TTC549 (cell line): ENCODE results near the gene TMPRSS9.

ENCODE experiments used
- FAIRE-seq: peaks from 2 replicates; lab custom pipeline; 2012; peaks lifted over from hg19 to GRCh38; lab: Jason Lieb, UNC

TMPRSS9 gene

DNA sequence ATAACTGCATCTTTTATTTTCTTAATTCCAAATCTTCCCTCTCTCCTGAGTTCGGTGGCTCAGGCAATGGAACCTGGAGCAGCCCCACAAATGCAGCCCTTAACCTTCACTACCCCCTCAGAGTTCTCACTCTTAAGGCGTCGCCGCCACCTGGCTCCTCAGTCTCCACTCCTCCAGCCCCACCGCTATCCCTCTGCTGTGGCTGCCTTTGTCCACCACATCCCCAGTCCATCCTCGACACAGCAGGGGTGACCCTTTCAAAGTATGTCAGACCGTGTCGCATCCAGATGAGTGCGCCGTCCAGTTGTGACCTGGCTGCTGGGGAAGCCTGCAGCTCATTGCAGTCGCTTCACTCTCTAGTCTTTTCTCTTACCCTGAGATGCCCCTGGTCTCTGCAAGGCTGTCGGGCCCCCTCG is 30.6 kb upstream of the TMPRSS9 start:
- no peak for FAIRE-seq

DNA sequence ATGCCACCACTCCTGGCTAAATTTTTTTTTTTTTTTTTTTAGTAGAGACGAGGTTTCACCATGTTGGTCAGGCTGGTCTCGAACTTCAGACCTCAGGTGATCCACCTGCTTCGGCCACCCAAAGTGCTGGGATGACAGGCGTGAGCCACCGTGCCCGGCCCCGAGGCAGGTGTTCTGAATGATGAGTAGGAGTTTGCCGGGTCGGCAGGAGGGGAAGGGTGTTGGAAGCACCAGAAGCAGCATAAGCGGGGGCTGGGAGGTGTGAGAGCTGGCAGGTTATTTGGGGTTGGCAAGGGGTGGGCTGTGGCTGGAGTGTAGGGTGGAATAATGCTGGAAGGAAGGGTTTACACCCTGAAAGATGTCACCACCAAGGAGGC is 29.8 kb upstream of the TMPRSS9 start:
- FAIRE-seq, result no peak

DNA sequence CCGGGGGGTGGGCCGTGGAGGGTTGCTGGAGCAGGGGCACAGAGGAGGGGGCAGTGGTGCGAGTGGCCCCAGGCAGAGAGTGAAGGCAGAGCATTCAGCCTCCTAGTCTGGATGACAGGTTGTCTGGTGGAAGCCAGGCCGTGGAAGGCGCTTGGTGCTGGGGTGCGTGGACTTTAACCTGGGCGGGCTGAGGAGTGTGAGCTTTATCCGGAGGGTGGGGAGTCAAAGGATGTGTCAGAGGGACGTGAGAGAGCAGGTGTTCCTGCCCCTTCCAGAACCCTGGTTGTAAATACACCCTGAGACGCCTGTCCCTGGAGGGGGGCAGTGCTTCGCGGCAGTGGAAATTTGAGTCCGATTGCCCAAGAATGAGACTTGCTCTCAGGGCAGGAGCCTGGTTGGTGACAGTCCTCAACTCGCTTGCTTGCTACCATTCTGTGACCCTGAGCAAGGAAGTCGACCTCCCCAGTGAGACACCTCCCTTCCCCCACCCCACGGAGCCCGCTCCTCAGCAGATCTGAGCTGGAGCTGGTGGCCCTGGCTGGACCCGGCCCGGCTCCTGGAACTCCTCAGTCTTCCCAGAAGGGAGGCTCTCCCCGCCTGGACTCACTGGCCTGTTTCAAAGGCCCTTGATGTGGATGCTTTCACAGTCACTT is 29.3 kb upstream of the TMPRSS9 start:
- no peak for FAIRE-seq

DNA sequence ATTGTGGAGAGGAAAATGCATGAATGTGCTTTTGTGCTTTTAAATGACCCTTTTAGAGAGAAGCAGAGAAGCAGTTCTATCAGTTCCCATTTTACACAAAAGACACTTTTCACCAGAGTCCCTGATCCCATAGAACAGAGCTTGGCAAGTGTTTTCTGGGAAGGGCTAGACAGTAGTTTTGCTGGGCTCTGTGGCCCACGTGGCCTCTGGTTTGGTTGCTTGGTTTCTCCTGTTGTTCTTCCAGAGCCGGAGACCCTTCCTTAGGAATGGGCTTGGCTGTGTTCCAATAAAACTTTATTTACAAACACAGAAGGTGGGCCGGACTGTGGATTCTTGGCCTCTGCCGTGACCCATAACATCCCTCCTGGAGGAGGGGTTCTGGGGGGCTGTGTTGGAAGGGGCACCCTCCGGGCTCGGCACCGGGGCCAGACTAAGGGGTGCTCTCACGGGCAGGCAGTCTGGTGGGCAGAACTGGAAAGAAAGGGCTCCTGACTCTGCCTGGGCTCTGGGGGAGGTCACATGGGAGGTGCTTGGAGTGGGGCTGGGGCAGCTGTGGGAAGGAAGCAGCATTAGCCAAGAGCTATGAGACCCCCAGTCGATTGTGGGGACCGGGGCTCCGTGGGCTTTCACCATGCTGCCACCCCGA is 28.3 kb upstream of the TMPRSS9 start:
- FAIRE-seq, result no peak

DNA sequence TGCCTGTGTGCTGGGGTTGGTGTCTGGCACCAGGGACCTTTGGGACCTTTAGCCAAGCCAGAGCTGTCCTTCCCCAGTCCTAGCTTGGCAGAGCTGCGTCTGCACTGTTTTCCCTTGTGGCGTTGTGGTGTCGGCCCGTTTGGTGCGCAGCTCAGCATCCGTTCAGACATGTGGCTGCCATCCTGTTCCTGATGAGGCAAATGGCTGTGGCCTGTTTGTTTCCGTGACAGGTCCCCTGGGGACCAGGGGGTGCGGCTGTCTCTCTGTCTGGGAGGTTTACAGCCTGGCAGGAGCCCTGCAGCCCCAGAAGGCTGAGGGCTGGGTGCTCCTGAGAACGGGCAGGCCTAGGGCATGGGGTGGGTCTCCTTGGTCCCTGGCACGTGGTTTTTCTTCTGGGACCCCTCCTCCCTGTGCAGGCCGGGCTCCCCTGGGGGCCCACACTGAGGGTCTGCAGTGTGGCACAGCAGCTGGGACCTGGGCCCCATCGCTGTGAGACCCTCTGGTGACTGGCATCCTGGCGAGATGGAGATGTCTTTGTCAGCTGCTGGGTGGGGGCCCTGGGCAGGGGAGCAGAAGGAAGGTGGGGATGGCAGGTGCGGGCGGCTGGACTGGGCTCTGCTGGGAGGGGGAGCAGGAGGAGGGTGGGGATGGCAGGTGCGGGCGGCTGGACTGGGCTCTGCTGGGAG is 27.6 kb upstream of the TMPRSS9 start:
- FAIRE-seq, result no peak

DNA sequence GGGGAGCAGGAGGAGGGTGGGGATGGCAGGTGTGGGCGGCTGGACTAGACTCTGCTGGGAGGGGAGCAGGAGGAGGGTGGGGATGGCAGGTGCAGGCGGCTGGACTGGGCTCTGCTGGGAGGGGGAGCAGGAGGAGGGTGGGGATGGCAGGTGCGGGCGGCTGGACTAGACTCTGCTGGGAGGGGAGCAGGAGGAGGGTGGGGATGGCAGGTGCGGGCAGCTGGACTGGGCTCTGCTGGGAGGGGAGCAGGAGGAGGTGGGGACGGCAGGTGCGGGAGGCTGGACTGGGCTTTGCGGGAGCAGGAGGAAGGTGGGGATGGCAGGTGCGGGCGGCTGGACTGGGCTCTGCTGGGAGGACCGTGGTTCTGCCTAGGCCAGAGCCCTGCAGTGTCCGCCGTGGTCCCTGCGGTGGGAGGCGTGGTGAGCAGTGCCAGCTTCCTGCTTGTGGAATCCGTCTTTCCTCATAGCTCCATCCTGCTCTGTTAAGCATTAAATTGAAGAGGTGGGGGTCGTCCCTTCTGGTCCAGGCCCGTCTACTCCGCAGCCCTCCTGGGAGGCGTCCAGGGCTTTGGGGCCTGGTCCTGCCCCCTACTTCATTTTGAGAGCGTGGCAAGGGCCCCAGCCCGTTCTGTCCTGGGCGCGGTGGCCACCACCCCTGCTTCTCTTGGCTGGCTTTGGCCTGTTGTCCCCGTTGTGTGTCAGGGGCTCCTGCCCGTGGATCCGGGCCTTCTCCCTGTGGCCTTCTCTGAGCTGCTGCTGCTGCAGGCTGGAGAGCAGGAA is 26.8 kb upstream of the TMPRSS9 start:
- FAIRE-seq, result no peak

DNA sequence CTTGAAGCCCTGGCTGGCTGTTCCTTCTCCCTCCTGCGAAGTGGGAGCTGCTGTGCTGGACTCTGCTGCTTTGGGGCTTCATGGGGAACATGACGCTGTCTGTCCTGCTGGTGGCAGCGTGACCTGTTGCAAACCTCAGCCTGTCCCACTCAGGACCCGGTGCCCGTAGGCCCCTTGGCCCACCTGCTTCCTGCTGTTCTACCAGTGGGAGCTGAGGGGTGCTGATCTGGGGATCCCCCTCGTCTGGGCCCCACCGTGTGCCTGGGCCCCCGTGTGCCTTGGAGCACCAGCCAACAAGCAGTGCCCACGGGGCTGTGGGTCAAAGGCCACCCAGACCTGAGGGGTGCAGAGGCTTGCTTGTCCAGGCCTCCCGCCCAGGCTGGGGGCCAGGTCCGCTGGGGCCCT is 26.3 kb upstream of the TMPRSS9 start:
- FAIRE-seq, result no peak

DNA sequence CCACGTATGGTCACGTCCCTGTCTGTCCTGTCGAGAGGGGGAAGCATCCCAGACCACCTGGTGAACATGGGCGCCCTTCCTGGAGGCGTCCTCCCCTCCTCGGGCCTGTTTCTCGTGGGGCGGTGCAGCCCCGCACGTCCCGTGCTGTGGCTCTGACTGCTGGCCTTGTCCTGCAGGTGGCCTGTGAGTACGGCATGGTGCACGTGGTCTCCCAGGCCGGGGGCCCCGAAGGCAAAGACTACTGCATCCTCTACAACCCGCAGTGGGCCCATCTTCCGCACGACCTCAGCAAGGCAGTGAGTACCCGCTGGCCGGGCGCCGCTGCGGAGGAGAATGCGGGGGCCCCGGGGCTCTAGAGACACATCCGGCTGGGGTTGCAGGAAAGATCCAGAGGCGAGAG is 25.6 kb upstream of the TMPRSS9 start:
- FAIRE-seq, result no peak

DNA sequence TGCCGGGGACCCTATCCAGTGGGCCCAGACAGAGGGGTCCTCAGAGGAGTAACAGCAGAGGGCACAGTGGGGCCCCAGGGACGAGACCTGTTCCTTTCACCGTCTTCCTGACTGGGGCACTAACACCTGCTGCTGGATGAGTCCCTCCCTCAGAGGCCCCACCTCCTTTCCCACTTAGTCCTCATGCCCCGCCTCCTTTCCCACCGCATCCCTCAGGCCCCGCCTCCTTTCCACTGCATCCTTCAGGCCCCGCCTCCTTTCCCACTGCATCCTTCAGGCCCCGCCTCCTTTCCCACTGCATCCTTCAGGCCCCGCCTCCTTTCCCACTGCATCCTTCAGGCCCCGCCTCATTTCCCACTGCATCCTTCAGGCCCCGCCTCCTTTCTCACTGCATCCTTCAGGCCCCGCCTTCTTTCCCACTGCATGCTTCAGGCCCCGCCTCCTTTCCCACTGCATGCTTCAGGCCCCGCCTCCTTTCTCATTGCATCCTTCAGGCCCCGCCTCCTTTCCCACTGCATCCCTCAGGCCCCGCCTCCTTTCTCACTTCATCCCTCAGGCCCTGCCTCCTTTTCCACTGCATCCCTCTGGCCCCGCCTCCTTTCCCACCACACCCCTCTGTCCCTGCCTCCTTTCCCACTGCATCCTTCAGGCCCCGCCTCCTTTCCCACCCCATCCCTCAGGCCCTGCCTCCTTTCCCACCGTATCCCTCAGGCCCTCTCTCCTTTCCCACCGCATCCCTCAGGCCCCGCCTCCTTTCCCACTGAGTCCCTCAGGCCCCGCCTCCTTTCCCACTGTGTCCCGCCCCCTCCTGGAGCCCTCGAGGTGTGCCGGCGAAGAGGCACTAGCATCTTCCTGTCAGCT is 24.8 kb upstream of the TMPRSS9 start:
- FAIRE-seq, result no peak

DNA sequence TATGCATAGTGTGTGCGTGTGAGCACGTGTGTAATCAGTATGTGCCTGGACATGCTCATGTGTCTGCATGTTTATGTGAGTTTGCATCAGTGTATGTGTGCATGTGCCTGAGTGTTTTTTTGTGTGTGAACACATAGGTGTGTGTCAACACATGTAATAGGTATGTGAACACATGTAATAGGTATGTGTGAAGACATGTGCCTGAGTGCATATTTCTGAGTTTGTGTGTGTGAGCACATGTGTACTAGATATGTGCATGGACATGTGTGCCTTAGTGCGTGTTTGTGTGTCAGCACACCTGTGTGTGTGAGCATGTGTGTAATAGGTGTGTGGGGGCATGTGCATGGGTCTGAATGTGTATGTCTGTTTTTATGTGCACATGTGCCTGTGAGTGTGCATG is 24.2 kb upstream of the TMPRSS9 start:
- no peak for FAIRE-seq

DNA sequence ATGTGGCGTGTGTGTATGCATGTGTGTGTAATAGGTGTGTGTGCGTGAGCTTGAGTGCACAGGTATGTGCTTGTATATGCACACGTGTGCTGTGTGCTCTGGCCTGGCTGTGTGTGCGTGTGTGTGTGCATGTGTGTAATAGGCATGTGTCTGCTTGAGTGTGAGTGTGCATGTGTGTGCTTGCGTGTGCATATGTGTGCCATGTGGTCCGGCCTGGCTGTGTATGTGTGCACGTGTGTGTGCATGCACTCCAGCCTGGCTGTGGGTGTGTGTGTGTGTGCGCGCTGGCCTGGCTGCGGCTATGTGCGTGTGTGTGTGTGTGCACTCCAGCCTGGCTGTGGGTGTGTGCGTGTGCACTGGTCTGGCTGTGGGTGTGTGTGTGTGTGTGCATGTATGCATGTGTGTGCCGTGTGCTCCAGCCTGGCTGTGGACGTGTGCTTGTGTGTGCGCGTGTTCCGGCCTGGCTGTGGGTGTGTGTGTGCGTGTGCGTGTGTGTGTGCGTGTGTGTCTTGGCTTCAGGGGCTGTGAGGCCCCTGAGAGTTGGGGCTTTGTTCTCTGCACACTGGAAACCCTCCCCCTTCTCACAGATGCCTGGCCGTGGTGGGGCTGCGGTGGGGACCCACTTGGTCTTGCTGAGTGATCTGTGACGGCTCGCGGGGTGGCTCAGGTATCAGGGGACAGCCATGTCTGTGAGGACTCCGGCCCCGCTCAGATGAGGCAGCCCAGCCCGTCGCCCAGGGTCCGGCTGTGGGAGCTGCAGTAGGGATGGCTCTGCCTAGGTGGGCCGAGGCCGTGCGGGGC is 23.3 kb upstream of the TMPRSS9 start:
- FAIRE-seq, result no peak

DNA sequence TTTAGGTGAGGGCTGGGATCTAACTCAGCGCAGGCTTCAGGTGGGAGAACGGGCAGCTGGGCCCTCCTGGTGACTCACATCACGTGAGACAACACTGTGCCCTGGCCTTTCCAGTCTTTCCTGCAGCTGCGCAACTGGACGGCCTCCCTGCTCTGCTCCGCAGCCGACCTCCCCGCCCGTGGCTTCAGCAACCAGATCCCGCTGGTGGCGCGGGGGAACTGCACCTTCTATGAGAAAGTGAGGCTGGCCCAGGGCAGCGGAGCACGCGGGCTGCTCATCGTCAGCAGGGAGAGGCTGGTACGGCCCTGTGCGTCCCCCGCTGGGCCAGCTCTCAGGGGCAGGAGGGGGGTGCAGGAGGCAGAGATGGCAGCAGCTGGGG is 22.7 kb upstream of the TMPRSS9 start:
- no peak for FAIRE-seq

DNA sequence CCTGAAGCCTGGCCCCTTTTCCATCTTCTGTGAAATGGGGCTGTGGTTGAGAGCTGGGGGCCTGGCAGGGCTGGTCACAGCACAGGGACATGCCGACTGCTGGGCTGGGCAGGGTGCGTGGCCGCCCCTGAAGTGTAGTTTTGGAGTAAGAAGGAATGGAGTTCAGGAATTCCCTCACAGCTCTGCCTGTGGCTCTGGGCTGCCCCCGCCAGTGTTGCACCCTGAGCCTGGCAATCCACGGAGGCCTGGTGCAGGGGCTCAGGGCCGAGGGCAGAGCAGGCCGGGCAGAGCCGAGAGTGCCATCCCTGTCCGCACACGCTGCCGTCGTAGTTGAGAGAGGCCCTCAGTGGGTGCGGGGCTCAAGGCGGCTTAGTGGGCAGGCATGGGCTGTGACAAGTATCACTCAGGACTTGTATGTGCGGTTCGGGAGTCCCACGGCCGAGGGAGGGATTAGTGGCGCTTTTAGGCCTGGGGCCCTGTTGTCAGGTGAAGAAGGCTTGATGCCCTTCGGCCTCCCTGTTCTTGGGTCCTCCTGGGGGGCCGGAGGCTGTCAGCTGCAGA is 21.9 kb upstream of the TMPRSS9 start:
- no peak for FAIRE-seq

DNA sequence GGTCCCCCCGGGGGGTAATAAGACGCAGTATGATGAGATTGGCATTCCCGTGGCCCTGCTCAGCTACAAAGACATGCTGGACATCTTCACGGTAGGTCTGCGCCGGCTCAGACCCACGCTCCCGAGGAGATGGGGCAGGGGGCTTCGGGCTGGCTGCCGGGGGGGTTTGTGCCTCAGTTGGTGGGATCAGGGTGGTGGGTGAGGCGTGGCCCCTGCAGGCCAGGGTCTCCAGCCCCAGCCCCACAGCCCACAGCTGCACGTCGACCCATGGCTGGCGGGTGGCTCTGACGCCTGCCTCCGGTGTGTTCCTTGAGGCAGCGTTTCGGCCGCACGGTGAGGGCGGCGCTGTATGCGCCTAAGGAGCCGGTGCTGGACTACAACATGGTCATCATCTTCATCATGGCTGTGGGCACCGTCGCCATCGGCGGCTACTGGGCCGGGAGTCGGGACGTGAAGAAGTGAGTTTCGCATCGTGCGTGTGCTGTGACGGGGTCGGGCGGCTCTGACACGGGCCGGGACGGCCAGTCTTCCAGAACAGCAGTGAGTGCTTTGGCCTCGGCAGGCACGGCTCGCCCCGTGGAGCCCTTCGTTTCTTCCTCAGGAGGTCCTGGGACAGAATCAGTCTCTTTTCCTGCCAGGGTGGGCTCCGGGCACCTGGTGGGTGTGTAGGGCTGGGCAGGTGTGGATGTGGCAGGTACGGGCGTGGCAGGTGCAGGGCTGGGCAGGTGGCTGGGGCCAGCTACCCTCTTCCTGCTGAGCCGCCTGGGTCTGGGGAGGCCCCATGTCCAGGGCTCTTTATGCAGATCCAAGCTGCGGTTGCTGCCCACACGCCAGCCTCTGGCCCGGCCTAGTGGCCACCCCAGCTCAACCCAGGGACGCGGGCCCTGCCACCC is 21.1 kb upstream of the TMPRSS9 start:
- FAIRE-seq, result no peak

DNA sequence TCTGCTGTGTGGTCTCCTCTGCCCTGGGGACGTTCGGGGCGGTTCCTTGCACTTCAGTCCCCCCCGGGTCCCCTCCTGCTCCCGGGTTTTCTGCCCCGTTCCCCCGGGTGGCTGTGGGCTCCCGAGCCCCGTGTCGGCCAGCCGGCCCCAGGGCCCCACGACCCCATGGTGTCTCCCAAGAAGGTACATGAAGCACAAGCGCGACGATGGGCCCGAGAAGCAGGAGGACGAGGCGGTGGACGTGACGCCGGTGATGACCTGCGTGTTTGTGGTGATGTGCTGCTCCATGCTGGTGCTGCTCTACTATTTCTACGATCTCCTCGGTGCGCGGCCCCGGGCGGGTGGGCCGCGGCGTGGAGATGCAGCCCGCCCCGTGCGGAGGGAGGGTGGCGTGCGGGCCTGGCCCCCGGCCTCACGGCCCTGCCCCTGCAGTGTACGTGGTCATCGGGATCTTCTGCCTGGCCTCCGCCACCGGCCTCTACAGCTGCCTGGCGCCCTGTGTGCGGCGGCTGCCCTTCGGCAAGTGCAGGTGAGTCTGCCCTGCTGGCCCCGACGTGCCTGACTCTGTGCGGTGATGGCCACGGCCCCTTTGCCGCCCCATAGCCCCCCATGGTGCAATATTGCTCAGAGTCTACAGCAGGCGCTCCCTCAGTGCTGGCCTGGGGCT is 20.3 kb upstream of the TMPRSS9 start:
- no peak for FAIRE-seq

DNA sequence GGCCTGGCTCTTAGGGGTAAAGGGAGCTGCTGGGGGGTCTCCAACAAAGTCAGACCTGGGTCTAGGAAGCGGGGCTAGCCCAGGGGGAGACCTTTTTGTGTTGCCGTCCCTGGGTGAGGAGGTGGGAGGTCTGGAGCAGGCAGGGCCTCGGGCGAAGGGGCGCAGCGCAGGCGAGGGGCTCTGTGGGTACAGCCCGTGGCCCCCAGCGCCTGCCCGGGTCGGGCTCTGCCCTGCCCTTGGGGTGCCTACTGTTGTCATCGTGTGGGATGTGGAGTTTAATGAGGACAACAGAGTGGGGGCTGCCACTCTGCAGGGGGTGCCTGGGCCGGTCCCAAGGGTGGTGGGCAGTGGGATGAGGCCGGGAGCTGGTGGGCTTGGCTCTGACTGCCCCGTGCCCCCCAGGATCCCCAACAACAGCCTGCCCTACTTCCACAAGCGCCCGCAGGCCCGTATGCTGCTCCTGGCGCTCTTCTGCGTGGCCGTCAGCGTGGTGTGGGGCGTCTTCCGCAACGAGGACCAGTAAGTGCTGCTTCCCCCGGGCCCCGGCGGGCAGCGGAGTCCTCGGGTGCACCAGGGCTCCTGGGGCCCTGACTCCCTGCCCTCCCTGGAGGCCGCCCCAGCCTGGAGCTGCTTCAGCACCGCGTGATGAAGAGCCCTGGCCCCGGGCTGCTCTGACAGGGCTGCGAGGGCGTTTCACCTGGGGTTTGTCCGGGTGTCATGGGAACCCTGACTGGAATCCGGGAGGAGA is 19.4 kb upstream of the TMPRSS9 start:
- FAIRE-seq, result no peak

DNA sequence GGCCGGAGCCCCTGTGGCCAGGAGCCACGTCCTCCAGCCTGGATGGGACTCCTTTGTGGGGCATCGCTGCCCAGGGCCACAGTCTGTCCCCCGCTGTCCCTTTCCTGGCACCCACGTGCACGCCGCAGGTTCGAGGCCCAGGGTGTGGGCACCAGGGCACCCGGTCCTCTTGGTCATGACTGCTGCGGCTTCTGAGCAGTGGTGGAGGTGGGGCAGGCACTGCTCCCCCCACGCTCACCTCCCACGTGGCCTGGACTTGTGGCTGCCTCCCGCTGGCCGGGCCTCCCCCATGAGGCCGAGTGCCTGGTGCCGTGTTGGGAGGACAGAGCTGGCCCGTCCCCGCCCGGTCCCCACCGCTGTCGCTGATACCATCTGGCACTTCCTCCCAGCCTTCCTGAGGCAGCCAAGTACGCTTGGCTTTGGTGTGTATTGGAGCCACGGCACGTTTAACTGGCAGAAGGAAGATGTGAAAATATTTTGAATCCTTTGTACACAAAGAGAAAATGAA is 18.8 kb upstream of the TMPRSS9 start:
- FAIRE-seq, result no peak

DNA sequence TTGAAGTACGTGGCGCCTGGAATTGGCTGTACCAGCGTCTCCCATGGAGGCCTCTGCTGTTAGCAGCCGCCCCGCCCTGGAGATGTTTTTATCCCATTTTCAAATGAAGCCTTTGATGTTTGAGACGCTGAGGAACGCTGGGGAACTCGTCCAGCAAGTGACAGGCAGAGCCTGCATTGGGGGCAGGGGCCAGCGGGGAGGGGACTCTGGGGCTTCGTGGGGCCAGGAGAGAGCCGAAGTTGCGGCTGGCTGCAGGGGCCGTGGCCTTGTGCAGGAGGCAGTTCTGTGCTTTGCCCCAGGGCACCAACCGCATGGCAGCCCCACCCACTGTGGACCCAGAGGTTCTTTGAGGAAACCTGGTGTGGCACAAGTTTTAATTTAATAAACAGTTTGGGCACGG is 18.1 kb upstream of the TMPRSS9 start:
- no peak for FAIRE-seq
